GM18909 (cell line): Measurements from ENCODE around the gene HOXD8.

Source experiments
- ATAC-seq: cut with Tn5 transposase; IDR thresholded peaks from one replicate; pipeline ENCODE4 v1.9.1; 2021; ENCODE audit warnings: mild to moderate bottlenecking; ENCODE audit not compliant: unreplicated experiment, poor library complexity

The HOXD8 gene

GRCh38 chr2:176114120-176114929, 15.2 kb upstream of the HOXD8 start:
- ATAC-seq: no peak

GRCh38 chr2:176114930-176115625, 14.4 kb upstream of the HOXD8 start:
- no peak for ATAC-seq

- ATAC-seq: no peak
Measured at GRCh38 chr2:176115883-176116813, 13.4 kb upstream of the HOXD8 start, which contains the start of gene HOXD10. Gene HOXD10, plus strand, starts transcription at chr2:176116778. Its CDS starts 56 bp downstream, at chr2:176116834.

GRCh38 chr2:176117162-176117822, 12.2 kb upstream of the HOXD8 start:
- ATAC-seq: no peak

- no peak for ATAC-seq
Measured at GRCh38 chr2:176117823-176118371, 11.6 kb upstream of the HOXD8 start.

- ATAC-seq: no peak
Measured at GRCh38 chr2:176118601-176119339, 10.7 kb upstream of the HOXD8 start.

GRCh38 chr2:176120364-176121189, 8.9 kb upstream of the HOXD8 start:
- no peak for ATAC-seq

GRCh38 chr2:176121190-176122051, 8.1 kb upstream of the HOXD8 start:
- no peak for ATAC-seq

- no peak for ATAC-seq
Measured at GRCh38 chr2:176122052-176122682, 7.3 kb upstream of the HOXD8 start.

- ATAC-seq: no peak
Measured at GRCh38 chr2:176122683-176123410, 6.7 kb upstream of the HOXD8 start, which contains the start of gene HOXD9. Gene HOXD9, plus strand, starts transcription at chr2:176122719. Its CDS starts 50 bp downstream, at chr2:176122769.

GRCh38 chr2:176123411-176124109, 5.9 kb upstream of the HOXD8 start:
- no peak for ATAC-seq

- ATAC-seq: no peak
Measured at GRCh38 chr2:176124110-176124946, 5.2 kb upstream of the HOXD8 start.

- no peak for ATAC-seq
Measured at GRCh38 chr2:176124947-176125771, 4.3 kb upstream of the HOXD8 start.

- ATAC-seq: no peak
Measured at GRCh38 chr2:176125772-176126054, 3.8 kb upstream of the HOXD8 start.
